Peyer's patch (tissue), 4 donors: ENCODE measurements around the gene ELMO1.

Experiments
- CTCF ChIP-seq, 6 experiments: fragments of 450-650 bp in 4 of 6; fragments of 200-600 bp in 2 of 6; sonication (generic) in 1 of 6; IDR thresholded peaks; one replicate each; pipeline ENCODE4 v1.5.1; 2017 to 2019; ENCODE audit warnings: antibody characterized with exemption in 6 of 6, mild to moderate bottlenecking in 3 of 6, moderate library complexity in 1 of 6
- POLR2A ChIP-seq, 2 donors: fragments of 450-650 bp; IDR thresholded peaks; one replicate each; pipeline ENCODE4 v1.5.1; 2017; ENCODE audit warnings: antibody characterized with exemption in 2 of 2, mild to moderate bottlenecking in 2 of 2, moderate library complexity in 2 of 2

GRCh38 chr7:37104822-37105518 is 343.7 kb downstream of the ELMO1 start:
- no peak for TF ChIP-seq CTCF (IDR thresholded peaks at IDR 0.05)
- no peak for TF ChIP-seq POLR2A (IDR thresholded peaks at IDR 0.05)
